Endodermal cell (in vitro differentiated cells): ENCODE results near the gene LNX1. TPM values are rescaled to one million over a fixed set of nuclear protein-coding genes. Genes with fewer than 3 reads are reported as not detected.
"Not testable (repeated sequence)": the region's sequence is repeated elsewhere in the genome, so short reads cannot be mapped to it uniquely, and the experiment has no call there.

Source experiments
- DNase-seq: peaks from one replicate; pipeline ENCODE4 v3.0.0-alpha.2; 2017
- H3K27ac ChIP-seq: 2 replicates; pipeline ENCODE4 v1.5.1; 2013; ENCODE audit warnings: mild to moderate bottlenecking, low read depth, low read length, moderate library complexity
- H3K27me3 ChIP-seq: 2 replicates; pipeline ENCODE4 v1.6.1; 2013; ENCODE audit warnings: mild to moderate bottlenecking, low read length, moderate library complexity; ENCODE audit not compliant: insufficient read depth, control insufficient read depth, poor library complexity, severe bottlenecking
- H3K36me3 ChIP-seq: 2 replicates; pipeline ENCODE4 v1.7.0; 2013; ENCODE audit warnings: mild to moderate bottlenecking, low read length, moderate library complexity; ENCODE audit not compliant: control insufficient read depth, insufficient read depth
- H3K4me1 ChIP-seq: one replicate; pipeline ENCODE4 v1.7.0; 2013; ENCODE audit warnings: low read length; ENCODE audit not compliant: control insufficient read depth, insufficient read depth
- H3K4me3 ChIP-seq: 2 replicates; pipeline ENCODE4 v1.5.1; 2013; ENCODE audit warnings: mild to moderate bottlenecking, low read length, moderate library complexity
- H3K9ac ChIP-seq: 2 replicates; pipeline ENCODE4 v1.6.1; 2013; ENCODE audit warnings: mild to moderate bottlenecking, low read length, moderate library complexity; ENCODE audit not compliant: poor library complexity, severe bottlenecking; ENCODE audit errors: extremely low read depth
- H3K9me3 ChIP-seq: 2 replicates; pipeline ENCODE4 v1.6.1; 2013; ENCODE audit warnings: mild to moderate bottlenecking, low read length, moderate library complexity; ENCODE audit not compliant: control insufficient read depth
- H3K27ac Mint-ChIP-seq: 2 replicates; pipeline ENCODE4 v1.8.0; 2020; ENCODE audit warnings: mixed read lengths
- H3K27me3 Mint-ChIP-seq: 2 replicates; pipeline ENCODE4 v1.8.0; 2021; ENCODE audit warnings: mild to moderate bottlenecking, mixed read lengths; ENCODE audit not compliant: insufficient read depth
- H3K36me3 Mint-ChIP-seq: 2 replicates; pipeline ENCODE4 v1.8.0; 2020; ENCODE audit warnings: low read depth, mixed read lengths
- H3K4me1 Mint-ChIP-seq: 2 replicates; pipeline ENCODE4 v1.8.0; 2020; ENCODE audit warnings: mixed read lengths
- H3K4me3 Mint-ChIP-seq: 2 replicates; pipeline ENCODE4 v1.8.0; 2020; ENCODE audit warnings: mild to moderate bottlenecking, moderate library complexity, mixed read lengths
- H3K9me3 Mint-ChIP-seq: 2 replicates; pipeline ENCODE4 v1.8.0; 2020; ENCODE audit warnings: mild to moderate bottlenecking, mixed read lengths
- WGBS, 2 experiments: methylation state at CpG; one replicate each; pipeline versions ENCODE4 v1.1.5 to v1.1.7; 2013; ENCODE audit warnings: missing lambda C conversion rate in 2 of 2, mixed read lengths in 1 of 2; ENCODE audit not compliant: insufficient coverage in 1 of 2, insufficient read length in 1 of 2; 5-methylcytosine and 5-hydroxymethylcytosine counted together
- total RNA-seq, 2 donors: library from RNA; stranded (reverse); fragmentation: NEBNext Ultra II Directional in 1 of 2; extraction: Animal tissue kit (Norgen Biotek cat#: 25700) in 1 of 2; gene quantifications; 2 replicates in 1 of 2; 3 replicates in 1 of 2; pipeline ENCODE4 v1.2.1, GENCODE V29; 2021
- TF ChIP-seq, protein P1 (sequence below): fragments of 200-600 bp; sonication (generic); conservative IDR thresholded peaks from 2 replicates; pipeline ENCODE4 v1.5.0; 2021; ENCODE audit warnings: antibody characterized with exemption, mild to moderate bottlenecking

Gene LNX1
- total RNA-seq, 2 donors from 2014 or later: 4.4 to 5.4 TPM

DNA sequence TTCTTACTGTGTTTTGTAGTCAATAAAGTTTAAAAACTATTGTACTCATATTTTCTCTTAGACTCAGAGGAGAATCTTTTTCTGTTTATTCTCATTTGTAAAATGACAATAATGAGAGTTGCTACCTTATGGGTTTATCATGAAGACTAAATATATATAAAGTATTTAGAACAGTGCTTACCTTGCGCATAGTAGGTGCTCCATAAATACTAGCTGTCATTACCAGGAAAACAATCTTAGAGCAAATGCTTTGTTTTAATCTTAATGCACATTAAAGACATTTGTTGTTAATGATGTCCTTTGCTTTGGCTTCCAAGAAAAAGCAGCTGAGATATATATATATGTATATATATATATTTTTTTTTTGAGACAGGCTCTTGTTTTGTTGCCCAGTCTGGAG lies 168.9 kb downstream of the LNX1 start:
- Mint-ChIP-seq H3K4me3 (no peak overlapping the region), H3K36me3 (peaks cover 20% of the 10 kb centered on the region), H3K4me1 (no peaks in the 10 kb centered on the region), H3K27me3 (no peaks in the 10 kb centered on the region), H3K9me3 (no peaks in the 10 kb centered on the region), H3K27ac (no peak overlapping the region)
- H3K9ac ChIP-seq: no peak overlapping the region
- TF ChIP-seq, protein P1, sequence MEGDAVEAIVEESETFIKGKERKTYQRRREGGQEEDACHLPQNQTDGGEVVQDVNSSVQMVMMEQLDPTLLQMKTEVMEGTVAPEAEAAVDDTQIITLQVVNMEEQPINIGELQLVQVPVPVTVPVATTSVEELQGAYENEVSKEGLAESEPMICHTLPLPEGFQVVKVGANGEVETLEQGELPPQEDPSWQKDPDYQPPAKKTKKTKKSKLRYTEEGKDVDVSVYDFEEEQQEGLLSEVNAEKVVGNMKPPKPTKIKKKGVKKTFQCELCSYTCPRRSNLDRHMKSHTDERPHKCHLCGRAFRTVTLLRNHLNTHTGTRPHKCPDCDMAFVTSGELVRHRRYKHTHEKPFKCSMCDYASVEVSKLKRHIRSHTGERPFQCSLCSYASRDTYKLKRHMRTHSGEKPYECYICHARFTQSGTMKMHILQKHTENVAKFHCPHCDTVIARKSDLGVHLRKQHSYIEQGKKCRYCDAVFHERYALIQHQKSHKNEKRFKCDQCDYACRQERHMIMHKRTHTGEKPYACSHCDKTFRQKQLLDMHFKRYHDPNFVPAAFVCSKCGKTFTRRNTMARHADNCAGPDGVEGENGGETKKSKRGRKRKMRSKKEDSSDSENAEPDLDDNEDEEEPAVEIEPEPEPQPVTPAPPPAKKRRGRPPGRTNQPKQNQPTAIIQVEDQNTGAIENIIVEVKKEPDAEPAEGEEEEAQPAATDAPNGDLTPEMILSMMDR: no peak
- H3K4me1 ChIP-seq: no peaks in the 10 kb centered on the region
- H3K27ac ChIP-seq: no peak overlapping the region
- peaks cover 43% of the 10 kb centered on the region for H3K36me3 ChIP-seq
- WGBS, 2 experiments: 100% methylated on average over 1 of the region's 1 CpG; no CpG with 5 or more reads in 1 of the 2 experiments
- no peaks in the 10 kb centered on the region for H3K27me3 ChIP-seq
- no peaks in the 10 kb centered on the region for H3K9me3 ChIP-seq
- no peak for DNase-seq
- H3K4me3 ChIP-seq: no peak overlapping the region

DNA sequence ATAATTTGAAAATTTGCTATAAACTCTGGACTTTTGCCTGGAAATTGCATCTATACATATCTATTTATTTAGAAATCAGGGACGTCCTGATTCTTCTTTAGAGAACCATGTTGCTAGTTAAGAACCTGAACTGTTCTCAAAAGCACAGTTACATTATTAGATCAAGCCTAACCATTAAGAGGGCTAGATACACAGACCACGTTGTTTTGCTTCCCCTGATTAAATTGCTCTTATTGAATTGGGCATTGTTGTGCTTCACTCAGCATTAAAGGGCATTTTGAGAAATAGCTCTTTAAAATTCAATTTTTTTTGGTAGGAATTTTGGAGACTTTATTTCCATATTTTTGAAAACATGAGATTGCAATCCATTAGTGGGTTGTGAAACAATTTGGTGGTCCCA lies 169.5 kb downstream of the LNX1 start:
- peaks cover 18% of the 10 kb centered on the region for H3K36me3 Mint-ChIP-seq
- no peaks in the 10 kb centered on the region for H3K27me3 Mint-ChIP-seq
- no peak overlapping the region for H3K9ac ChIP-seq
- no peak overlapping the region for H3K27ac ChIP-seq
- no peaks in the 10 kb centered on the region for H3K9me3 Mint-ChIP-seq
- peaks cover 40% of the 10 kb centered on the region for H3K36me3 ChIP-seq
- H3K27ac Mint-ChIP-seq: no peak overlapping the region
- H3K4me3 Mint-ChIP-seq: no peak overlapping the region
- H3K4me1 Mint-ChIP-seq: no peaks in the 10 kb centered on the region
- no peaks in the 10 kb centered on the region for H3K9me3 ChIP-seq
- no peak for DNase-seq
- H3K4me1 ChIP-seq: no peaks in the 10 kb centered on the region
- H3K27me3 ChIP-seq: no peaks in the 10 kb centered on the region
- no peak overlapping the region for H3K4me3 ChIP-seq
- TF ChIP-seq, protein P1: no peak
- 75 to 90% methylated on average over 2 of the region's 2 CpGs for WGBS, 2 experiments

DNA sequence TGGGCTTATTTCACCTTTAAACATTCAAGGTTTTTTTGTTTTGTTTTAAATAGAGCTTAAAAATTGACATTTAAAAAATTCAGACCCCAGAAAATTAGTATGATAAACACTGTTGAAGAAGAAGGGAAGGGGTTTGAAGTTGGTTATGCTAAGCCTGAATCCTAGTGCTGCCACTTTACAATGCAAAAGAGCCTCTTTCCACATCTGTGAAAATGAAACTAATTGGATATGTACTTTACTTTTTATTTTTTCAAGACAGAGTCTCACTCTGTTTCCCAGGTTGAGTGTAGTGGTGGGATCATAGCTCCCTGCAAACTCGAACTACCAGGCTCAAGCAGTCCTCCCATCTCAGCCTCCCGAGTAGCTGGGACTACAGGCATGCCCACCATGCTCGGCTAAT lies 172.1 kb downstream of the LNX1 start:
- no peak for DNase-seq
- no peaks in the 10 kb centered on the region for H3K9me3 ChIP-seq
- H3K36me3 ChIP-seq: peaks cover 51% of the 10 kb centered on the region
- TF ChIP-seq, protein P1: no peak
- Mint-ChIP-seq H3K36me3 (peaks cover 26% of the 10 kb centered on the region), H3K4me1 (no peaks in the 10 kb centered on the region), H3K27ac (no peak overlapping the region), H3K4me3 (no peak overlapping the region), H3K27me3 (no peaks in the 10 kb centered on the region), H3K9me3 (no peaks in the 10 kb centered on the region)
- no peak overlapping the region for H3K27ac ChIP-seq
- no peaks in the 10 kb centered on the region for H3K27me3 ChIP-seq
- WGBS, 2 experiments: 80 to 98% methylated on average over 1 to 3 of the region's 3 CpGs
- no peaks in the 10 kb centered on the region for H3K4me1 ChIP-seq
- H3K9ac ChIP-seq: no peak overlapping the region
- no peak overlapping the region for H3K4me3 ChIP-seq

DNA sequence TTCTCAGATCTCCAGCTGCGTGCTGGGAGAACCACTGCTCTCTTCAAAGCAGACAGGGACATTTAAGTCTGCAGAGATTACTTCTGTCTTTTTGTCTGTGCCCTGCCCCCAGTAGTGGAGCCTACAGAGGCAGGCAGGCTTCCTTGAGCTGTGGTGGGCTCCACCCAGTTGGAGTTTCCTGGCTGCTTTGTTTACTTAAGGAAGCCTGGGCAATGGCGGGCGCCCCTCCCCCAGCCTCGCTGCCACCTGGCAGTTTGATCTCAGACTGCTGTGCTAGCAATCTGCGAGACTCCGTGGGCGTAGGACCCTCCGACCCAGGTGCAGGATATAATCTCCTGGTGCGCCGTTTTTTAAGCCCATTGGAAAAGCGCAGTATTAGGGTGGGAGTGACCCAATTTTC lies 181.8 kb downstream of the LNX1 start:
- not testable (repeated sequence) for H3K27me3 Mint-ChIP-seq, H3K4me1 Mint-ChIP-seq, H3K4me3 Mint-ChIP-seq, DNase-seq, H3K27me3 ChIP-seq, H3K4me3 ChIP-seq, H3K9ac ChIP-seq, H3K4me1 ChIP-seq, H3K27ac ChIP-seq, H3K27ac Mint-ChIP-seq
- peaks cover 61% of the 10 kb centered on the region for H3K36me3 Mint-ChIP-seq
- Histone ChIP-seq H3K36me3 (peaks cover 18% of the 10 kb centered on the region), H3K9me3 (peaks cover 21% of the 10 kb centered on the region)
- peaks cover 46% of the 10 kb centered on the region for H3K9me3 Mint-ChIP-seq
- WGBS, 2 experiments: 96 to 97% methylated on average over 5 to 11 of the region's 11 CpGs
